Activated CD4-positive, CD25-positive, alpha-beta regulatory T cell treated with anti-CD3 and anti-CD28 coated beads, Interleukin-2, amount 50 U/mL, for 24 hours (primary cell): ENCODE data around the gene RAB40C.
A peak's percentile ranks its signal among the peaks of the same experiment; 100 is the strongest.

Source experiments
- ATAC-seq, 2 donors: fragments of 150-1000 bp; cut with Tn5 transposase; one replicate each; pipeline ENCODE4 v1.10.0; 2021; ENCODE audit warnings: mild to moderate bottlenecking in 1 of 2, moderate library complexity in 1 of 2

Gene RAB40C

GRCh38 chr16:575354-576196 lies 14.3 kb upstream of the RAB40C start:
- ATAC-seq = no peak

GRCh38 chr16:576197-576822 lies 13.6 kb upstream of the RAB40C start:
- ATAC-seq = no peak

GRCh38 chr16:576823-577201 lies 13.1 kb upstream of the RAB40C start:
- ATAC-seq = no peak

GRCh38 chr16:577796-578195 lies 12.1 kb upstream of the RAB40C start:
- no peak for ATAC-seq

- ATAC-seq = no peak
Measured at GRCh38 chr16:578232-578869, 11.5 kb upstream of the RAB40C start.

- peak; percentile 91 to 97 for ATAC-seq
Measured at GRCh38 chr16:578870-579405, 10.9 kb upstream of the RAB40C start.

GRCh38 chr16:580141-580945 lies 9.5 kb upstream of the RAB40C start:
- no peak for ATAC-seq

GRCh38 chr16:580946-581498 lies 8.8 kb upstream of the RAB40C start:
- ATAC-seq = no peak

- ATAC-seq = no peak
Measured at GRCh38 chr16:582218-582613, 7.7 kb upstream of the RAB40C start.

- ATAC-seq = no peak
Measured at GRCh38 chr16:582614-583331, 7.1 kb upstream of the RAB40C start.

- no peak for ATAC-seq
Measured at GRCh38 chr16:583470-583814, 6.4 kb upstream of the RAB40C start.

- ATAC-seq = no peak
Measured at GRCh38 chr16:583815-584591, 5.9 kb upstream of the RAB40C start.

- no peak for ATAC-seq
Measured at GRCh38 chr16:585351-585750, 4.5 kb upstream of the RAB40C start.

GRCh38 chr16:586047-586644 lies 3.7 kb upstream of the RAB40C start:
- no peak for ATAC-seq

GRCh38 chr16:586645-587590 lies 2.9 kb upstream of the RAB40C start:
- ATAC-seq = no peak

- peak; percentile 27 to 28 for ATAC-seq
Measured at GRCh38 chr16:588639-588888, 1.3 kb upstream of the RAB40C start.

- ATAC-seq = peak; percentile 70 to 74
Measured at GRCh38 chr16:588889-589657, 793 bp upstream of the RAB40C start.

- ATAC-seq = no peak
Measured at GRCh38 chr16:590188-590814, 435 bp downstream of the RAB40C start.
